GM12878 (cell line): ENCODE results near the gene DLL1. TPM values are rescaled to one million over a fixed set of nuclear protein-coding genes. Genes with fewer than 3 reads are reported as not detected.

ENCODE experiments used
- ATAC-seq: fragments of 200-7000 bp; cut with Tn5 transposase; 3 replicates; pipeline ENCODE4 v1.9.1; 2020; ENCODE audit warnings: mild to moderate bottlenecking, moderate library complexity
- BruUV-seq: library from RNA; stranded (reverse); fragments of 400-500 nt; replicated peaks from 2 replicates; lab custom pipeline; 2021; lab: Mats Ljungman, UMichigan
- CTCF ChIA-PET: fragments of 300-600 bp; sonication (Branson Sonifier 250); formaldehyde crosslinking; extraction: SDS; loops from one replicate; lab custom pipeline; 2021; ENCODE audit warnings: inconsistent platforms; lab: Yijun Ruan, JAX
- POLR2A ChIA-PET: fragments of 350-600 bp; formaldehyde crosslinking; extraction: SDS; loops from one replicate; lab custom pipeline; 2021; ENCODE audit warnings: inconsistent platforms; lab: Charles Lee
- RAD21 ChIA-PET: fragments of 300-600 bp; sonication (Branson Sonifier 250); formaldehyde crosslinking; loops from one replicate; lab custom pipeline; 2023; ENCODE audit warnings: antibody characterized with exemption; ENCODE audit not compliant: unreplicated experiment; lab: Charles Lee
- SMC1A ChIA-PET: fragments of 300-600 bp; sonication (Branson Sonifier 250); formaldehyde crosslinking; loops from one replicate; lab custom pipeline; 2023; ENCODE audit not compliant: unreplicated experiment, uncharacterized antibody; lab: Charles Lee
- DNase-seq: peaks from one replicate; pipeline ENCODE4 v3.0.0-alpha.2; 2011; ENCODE audit warnings: low read depth, low spot score
- FAIRE-seq: peaks from 3 replicates; lab custom pipeline; 2011; peaks lifted over from hg19 to GRCh38; lab: Jason Lieb, UNC
- H2AFZ ChIP-seq: 2 replicates; pipeline ENCODE4 v1.6.0; 2011; ENCODE audit warnings: low read depth, low read length, control low read depth; ENCODE audit not compliant: control insufficient read depth
- H3K27ac ChIP-seq: 2 replicates; pipeline ENCODE4 v1.5.1; 2011; ENCODE audit warnings: control low read depth; ENCODE audit not compliant: control insufficient read depth, insufficient read depth
- H3K27me3 ChIP-seq, 2 experiments: replicated peaks in 1 of 2; 2 replicates each; pipeline versions ENCODE4 v1.6.0 to v1.6.1; 2011; ENCODE audit warnings: low read length in 1 of 2; ENCODE audit not compliant: control insufficient read depth in 2 of 2, insufficient read depth in 2 of 2
- H3K36me3 ChIP-seq, 2 experiments: 2 replicates each; pipeline ENCODE4 v1.5.1; 2011; ENCODE audit warnings: low read length in 1 of 2; ENCODE audit not compliant: control insufficient read depth in 2 of 2, insufficient read depth in 2 of 2
- H3K4me1 ChIP-seq: 2 replicates; pipeline ENCODE4 v1.6.1; 2011; ENCODE audit warnings: mild to moderate bottlenecking, low read length, moderate library complexity, mixed read lengths; ENCODE audit not compliant: control insufficient read depth, insufficient read depth
- H3K4me2 ChIP-seq: 2 replicates; pipeline ENCODE4 v1.6.0; 2011; ENCODE audit warnings: control low read depth; ENCODE audit not compliant: control insufficient read depth, insufficient read depth
- H3K4me3 ChIP-seq: fragments of 200-600 bp; sonication (generic); 2 replicates; pipeline ENCODE4 v1.5.1; 2016
- H3K79me2 ChIP-seq: 2 replicates; pipeline ENCODE4 v1.6.0; 2011; ENCODE audit warnings: low read length; ENCODE audit not compliant: control insufficient read depth, insufficient read depth
- H3K9ac ChIP-seq: 2 replicates; pipeline ENCODE4 v1.8.0; 2011; ENCODE audit warnings: low read length, control low read depth, mixed read lengths; ENCODE audit not compliant: control insufficient read depth, insufficient read depth
- H3K9me3 ChIP-seq: replicated peaks from 3 replicates; pipeline ENCODE4 v1.5.1; 2011; ENCODE audit warnings: mild to moderate bottlenecking, low read length; ENCODE audit not compliant: control insufficient read depth, insufficient read depth
- H4K20me1 ChIP-seq: 2 replicates; pipeline ENCODE4 v1.6.0; 2011; ENCODE audit not compliant: control insufficient read depth, insufficient read depth
- NR2C2 ChIP-seq: IDR thresholded peaks from 2 replicates; pipeline ENCODE4 v1.6.1; 2011; ENCODE audit warnings: borderline replicate concordance, low read depth; ENCODE audit not compliant: control insufficient read depth, insufficient read length
- WGBS: methylation state at CpG from one replicate; pipeline ENCODE4 v1.1.6; 2016; ENCODE audit warnings: low lambda C conversion rate; ENCODE audit not compliant: insufficient replicate concordance, insufficient coverage; ENCODE audit errors: missing lambda C conversion rate; 5-methylcytosine and 5-hydroxymethylcytosine counted together
- in situ Hi-C: fragments of 300-500 bp; cut with MboI; formaldehyde crosslinking; loops from 9 replicates; pipeline ENCODE4 v1.14.3; 2018; ENCODE audit warnings: mixed read lengths
- intact Hi-C: fragments of 100-400 bp; cut with micrococcal nuclease; formaldehyde crosslinking; loops from one replicate; pipeline ENCODE4 v1.14.2; 2022; ENCODE audit not compliant: unreplicated experiment
- polyA plus RNA-seq, 11 experiments: library from polyadenylated mRNA; depleted of rRNA in 4 of 11; unstranded in 6 of 11; stranded (reverse) in 5 of 11; fragments of >200 nt; fragmentation: Nextera tagmentation in 4 of 11; fragmentation: Illumina TruSeq in 1 of 11; extraction: Ambion mirVana in 4 of 11; extraction: Trizol in 1 of 11; gene quantifications; 1 replicate in 1 of 11; 2 replicates in 10 of 11; pipeline versions ENCODE4 v1.2.1 to v1.2.3, GENCODE V29; 2011 to 2016; ENCODE audit warnings: inconsistent platforms in 2 of 11, missing spikeins in 2 of 11, low read depth in 1 of 11
- total RNA-seq, 4 experiments: library from RNA; depleted of rRNA in 3 of 4; stranded (reverse); fragments of >200 nt in 3 of 4; fragmentation: Illumina TruSeq in 1 of 4; extraction: Trizol in 1 of 4; gene quantifications; 2 replicates each; pipeline versions ENCODE4 v1.2.1 to v1.2.3, GENCODE V29; 2013 to 2021
- TF ChIP-seq, protein P1 (sequence below): IDR thresholded peaks from 2 replicates; pipeline ENCODE4 v1.6.1; 2012; ENCODE audit warnings: low read depth, low read length, improper control_type of control experiment
- TF ChIP-seq, protein P2 (sequence below): IDR thresholded peaks from 2 replicates; pipeline ENCODE4 v1.6.1; 2012; ENCODE audit warnings: improper control_type of control experiment, low read depth, low read length; ENCODE audit not compliant: insufficient replicate concordance

The DLL1 gene
- total and polyA plus RNA-seq, 10 of the 15 experiments (the other 5 are each of a cell fraction or from before 2014, with no cell fraction given) = 0.02 to 0.80 (median 0.19) TPM

DNA sequence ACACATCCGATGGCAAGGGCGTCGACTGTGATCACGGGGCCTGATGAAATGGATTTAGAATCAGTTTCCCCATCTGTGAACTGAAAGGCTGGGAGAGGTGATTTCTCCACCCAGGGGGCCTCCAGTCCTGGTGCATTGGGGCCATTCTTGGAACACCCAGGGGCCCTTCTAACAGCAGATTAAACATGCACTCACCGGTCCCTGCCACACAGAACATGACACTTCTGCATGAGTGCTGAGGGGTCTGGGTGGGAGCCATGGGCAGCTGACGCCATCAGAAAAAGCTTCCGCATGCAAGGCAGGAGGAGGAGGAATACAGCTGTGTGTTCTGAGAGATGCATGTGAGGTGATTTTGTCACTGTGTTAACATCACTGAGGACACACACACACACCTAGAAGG, 26.8 kb downstream of the DLL1 start:
- intact Hi-C loops (no loop called here), in situ Hi-C loops (no loop called here)
- RAD21 ChIA-PET = no interaction called here

More for the DNA sequence above, 26.8 kb downstream of the DLL1 start:
- no peaks in the 10 kb centered on the region for H3K4me1 ChIP-seq
- no peaks in the 10 kb centered on the region for H3K9me3 ChIP-seq
- no peaks in the 10 kb centered on the region for H3K36me3 ChIP-seq
- CTCF ChIA-PET = no interaction called here
- no peaks in the 10 kb centered on the region for H3K27me3 ChIP-seq
- FAIRE-seq = no peak
- H3K4me2 ChIP-seq = no peak overlapping the region
- no peaks in the 10 kb centered on the region for H3K79me2 ChIP-seq
- ATAC-seq = no peak
- H3K4me3 ChIP-seq = no peak overlapping the region
- POLR2A ChIA-PET = no interaction called here
- 45% methylated on average over 7 of the region's 7 CpGs for WGBS
- no peak for DNase-seq
- H3K27ac ChIP-seq = no peak overlapping the region
- H4K20me1 ChIP-seq = no peaks in the 10 kb centered on the region
- no peak overlapping the region for H2AFZ ChIP-seq
- no peak overlapping the region for H3K9ac ChIP-seq
- SMC1A ChIA-PET = no interaction called here
- BruUV-seq = no TSS peak
- TF ChIP-seq, protein P1, sequence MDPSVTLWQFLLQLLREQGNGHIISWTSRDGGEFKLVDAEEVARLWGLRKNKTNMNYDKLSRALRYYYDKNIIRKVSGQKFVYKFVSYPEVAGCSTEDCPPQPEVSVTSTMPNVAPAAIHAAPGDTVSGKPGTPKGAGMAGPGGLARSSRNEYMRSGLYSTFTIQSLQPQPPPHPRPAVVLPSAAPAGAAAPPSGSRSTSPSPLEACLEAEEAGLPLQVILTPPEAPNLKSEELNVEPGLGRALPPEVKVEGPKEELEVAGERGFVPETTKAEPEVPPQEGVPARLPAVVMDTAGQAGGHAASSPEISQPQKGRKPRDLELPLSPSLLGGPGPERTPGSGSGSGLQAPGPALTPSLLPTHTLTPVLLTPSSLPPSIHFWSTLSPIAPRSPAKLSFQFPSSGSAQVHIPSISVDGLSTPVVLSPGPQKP = no peak
- TF ChIP-seq, protein P2, sequence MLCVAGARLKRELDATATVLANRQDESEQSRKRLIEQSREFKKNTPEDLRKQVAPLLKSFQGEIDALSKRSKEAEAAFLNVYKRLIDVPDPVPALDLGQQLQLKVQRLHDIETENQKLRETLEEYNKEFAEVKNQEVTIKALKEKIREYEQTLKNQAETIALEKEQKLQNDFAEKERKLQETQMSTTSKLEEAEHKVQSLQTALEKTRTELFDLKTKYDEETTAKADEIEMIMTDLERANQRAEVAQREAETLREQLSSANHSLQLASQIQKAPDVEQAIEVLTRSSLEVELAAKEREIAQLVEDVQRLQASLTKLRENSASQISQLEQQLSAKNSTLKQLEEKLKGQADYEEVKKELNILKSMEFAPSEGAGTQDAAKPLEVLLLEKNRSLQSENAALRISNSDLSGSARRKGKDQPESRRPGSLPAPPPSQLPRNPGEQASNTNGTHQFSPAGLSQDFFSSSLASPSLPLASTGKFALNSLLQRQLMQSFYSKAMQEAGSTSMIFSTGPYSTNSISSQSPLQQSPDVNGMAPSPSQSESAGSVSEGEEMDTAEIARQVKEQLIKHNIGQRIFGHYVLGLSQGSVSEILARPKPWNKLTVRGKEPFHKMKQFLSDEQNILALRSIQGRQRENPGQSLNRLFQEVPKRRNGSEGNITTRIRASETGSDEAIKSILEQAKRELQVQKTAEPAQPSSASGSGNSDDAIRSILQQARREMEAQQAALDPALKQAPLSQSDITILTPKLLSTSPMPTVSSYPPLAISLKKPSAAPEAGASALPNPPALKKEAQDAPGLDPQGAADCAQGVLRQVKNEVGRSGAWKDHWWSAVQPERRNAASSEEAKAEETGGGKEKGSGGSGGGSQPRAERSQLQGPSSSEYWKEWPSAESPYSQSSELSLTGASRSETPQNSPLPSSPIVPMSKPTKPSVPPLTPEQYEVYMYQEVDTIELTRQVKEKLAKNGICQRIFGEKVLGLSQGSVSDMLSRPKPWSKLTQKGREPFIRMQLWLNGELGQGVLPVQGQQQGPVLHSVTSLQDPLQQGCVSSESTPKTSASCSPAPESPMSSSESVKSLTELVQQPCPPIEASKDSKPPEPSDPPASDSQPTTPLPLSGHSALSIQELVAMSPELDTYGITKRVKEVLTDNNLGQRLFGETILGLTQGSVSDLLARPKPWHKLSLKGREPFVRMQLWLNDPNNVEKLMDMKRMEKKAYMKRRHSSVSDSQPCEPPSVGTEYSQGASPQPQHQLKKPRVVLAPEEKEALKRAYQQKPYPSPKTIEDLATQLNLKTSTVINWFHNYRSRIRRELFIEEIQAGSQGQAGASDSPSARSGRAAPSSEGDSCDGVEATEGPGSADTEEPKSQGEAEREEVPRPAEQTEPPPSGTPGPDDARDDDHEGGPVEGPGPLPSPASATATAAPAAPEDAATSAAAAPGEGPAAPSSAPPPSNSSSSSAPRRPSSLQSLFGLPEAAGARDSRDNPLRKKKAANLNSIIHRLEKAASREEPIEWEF = no peak
- TF ChIP-seq NR2C2 = no peak
